ENCODE results near the gene CSMD2.
"Not testable (repeated sequence)": the region's sequence is repeated elsewhere in the genome, so short reads cannot be mapped to it uniquely, and the experiment has no call there.

Gene CSMD2

GRCh38 chr1:34100332-34100731 is 64.7 kb downstream of the CSMD2 start:
- no peak for DNase-seq

DNA sequence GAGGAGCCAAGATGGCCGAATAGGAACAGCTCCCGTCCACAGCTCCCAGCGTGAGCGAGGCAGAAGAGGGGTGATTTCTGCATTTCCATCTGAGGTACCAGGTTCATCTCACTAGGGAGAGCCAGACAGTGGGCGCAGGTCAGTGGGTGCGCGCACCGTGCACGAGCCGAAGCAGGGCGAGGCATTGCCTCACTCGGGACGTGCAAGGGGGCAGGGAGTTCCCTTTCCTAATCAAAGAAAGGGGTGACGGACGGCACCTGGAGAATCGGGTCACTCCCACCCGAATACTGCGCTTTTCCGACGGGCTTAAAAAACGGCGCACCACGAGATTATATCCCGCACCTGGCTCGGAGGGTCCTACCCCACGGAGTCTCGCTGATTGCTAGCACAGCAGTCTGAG is 72.6 kb downstream of the CSMD2 start:
- not testable (repeated sequence) for DNase-seq

DNA sequence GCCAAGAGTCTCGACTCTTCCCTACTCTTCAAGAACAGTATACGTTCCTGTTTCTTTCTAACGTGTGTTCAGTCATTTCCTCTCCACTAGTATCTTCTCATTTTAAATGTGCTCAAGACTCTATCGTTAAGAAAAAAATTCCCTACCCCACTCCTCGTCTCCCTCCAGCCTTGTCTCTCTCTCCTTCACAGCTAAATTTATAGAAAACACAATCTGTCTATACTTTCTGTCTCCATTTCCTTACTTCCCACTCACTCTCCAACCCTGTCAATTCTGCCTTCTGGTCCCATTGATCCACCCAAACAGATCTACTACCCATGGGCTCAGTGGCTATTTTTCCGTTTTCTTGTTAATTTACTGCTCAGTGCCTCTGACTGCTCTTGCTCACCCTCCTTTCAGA is 75.3 kb downstream of the CSMD2 start:
- no peak for DNase-seq

GRCh38 chr1:34087986-34088385 is 77.0 kb downstream of the CSMD2 start:
- DNase-seq, result no peak

GRCh38 chr1:34086561-34086960 is 78.5 kb downstream of the CSMD2 start:
- DNase-seq, result no peak

- DNase-seq, result no peak
Observed at GRCh38 chr1:34083974-34084373, 81.1 kb downstream of the CSMD2 start.

DNA sequence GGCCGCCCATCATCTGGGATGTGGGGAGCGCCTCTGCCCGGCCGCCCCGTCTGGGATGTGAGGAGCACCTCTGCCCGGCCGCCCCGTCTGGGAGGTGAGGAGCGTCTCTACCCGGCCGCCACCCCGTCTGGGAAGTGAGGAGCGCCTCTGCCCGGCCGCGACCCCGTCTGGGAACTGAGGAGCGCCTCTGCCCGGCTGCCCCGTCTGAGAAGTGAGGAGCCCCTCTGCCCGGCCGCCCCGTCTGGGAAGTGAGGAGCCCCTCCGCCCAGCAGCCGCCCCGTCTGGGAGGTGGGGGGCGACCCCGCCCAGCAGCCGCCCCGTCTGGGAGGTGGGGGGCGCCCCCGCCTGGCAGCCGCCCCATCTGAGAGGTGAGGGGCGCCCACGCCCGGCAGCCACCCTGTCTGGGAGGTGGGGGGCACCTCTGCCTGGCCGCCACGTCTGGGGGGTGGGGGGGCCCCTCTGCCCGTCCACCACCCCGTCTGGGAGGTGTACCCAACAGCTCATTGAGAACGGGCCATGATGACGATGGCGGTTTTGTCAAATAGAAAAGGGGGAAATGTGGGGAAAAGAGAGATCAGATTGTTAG is 82.9 kb downstream of the CSMD2 start:
- DNase-seq, result not testable (repeated sequence)

DNA sequence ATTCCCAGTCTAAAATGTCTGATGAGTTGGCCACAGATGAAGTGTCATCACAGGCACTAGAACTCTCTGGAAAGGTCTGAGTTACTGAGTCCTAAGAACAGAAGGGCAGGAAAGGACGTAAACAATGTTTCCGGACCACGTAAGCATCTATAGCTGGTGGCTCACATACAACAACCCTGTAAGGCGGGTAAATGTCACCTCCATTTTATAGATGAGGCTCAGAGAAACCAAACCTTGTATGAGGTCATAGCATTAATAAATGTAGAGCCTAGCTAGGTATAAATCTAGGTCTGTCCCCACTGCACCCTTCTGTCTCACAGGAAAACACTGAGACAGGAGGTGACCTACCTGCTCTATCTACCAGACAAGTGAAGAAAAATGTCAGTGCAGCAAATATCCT is 86.6 kb downstream of the CSMD2 start:
- DNase-seq, result no peak

DNA sequence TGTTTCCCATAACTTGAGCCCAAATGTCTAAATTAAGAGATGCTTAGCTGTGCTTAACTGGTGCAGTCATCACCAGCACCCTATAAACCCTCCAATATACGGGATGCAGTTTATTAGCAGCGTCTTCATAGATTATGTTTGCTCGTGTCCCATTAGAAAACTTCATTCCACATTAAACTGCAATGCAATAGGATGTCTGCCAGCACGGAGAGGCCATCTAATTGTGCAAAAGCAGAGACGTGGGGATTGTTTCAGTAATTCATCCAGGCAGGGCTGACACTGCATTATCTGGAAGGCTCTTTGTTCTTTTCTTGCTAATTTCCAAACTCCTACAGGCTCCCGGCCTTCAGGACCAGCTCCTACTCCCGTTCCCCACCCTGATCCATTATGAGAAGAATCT is 89.5 kb downstream of the CSMD2 start:
- no peak for DNase-seq

DNA sequence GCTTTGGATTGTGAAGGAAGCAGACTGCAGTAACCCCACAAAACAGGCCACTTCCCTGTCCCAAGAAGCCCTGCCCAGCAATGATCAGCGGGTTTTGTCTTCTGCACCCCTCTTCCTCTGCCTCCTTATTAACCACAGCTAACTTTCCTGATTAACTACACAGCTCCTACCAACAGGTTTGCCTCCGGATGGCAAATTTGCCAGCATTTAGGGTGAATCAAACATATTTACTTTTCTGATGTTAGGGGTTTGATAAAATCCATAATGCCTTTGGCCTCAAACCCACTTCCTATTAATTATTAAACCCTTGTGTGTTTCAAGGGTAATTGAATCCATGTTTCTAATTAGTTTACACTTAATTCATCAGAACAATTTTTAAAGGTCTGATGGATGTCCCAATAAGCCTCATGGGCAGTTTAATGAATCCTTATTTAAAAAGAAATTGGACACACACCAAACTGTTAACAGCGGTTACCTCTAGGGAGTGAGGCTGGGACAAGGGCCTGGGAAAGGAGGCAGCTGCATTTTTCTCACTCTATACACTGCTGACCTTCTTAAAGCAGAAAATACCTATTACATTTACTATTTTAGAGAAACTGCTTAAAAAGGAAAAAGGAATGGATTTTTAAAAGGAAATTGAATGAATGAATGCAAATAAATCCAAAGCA is 91.9 kb downstream of the CSMD2 start:
- no peak for DNase-seq

DNA sequence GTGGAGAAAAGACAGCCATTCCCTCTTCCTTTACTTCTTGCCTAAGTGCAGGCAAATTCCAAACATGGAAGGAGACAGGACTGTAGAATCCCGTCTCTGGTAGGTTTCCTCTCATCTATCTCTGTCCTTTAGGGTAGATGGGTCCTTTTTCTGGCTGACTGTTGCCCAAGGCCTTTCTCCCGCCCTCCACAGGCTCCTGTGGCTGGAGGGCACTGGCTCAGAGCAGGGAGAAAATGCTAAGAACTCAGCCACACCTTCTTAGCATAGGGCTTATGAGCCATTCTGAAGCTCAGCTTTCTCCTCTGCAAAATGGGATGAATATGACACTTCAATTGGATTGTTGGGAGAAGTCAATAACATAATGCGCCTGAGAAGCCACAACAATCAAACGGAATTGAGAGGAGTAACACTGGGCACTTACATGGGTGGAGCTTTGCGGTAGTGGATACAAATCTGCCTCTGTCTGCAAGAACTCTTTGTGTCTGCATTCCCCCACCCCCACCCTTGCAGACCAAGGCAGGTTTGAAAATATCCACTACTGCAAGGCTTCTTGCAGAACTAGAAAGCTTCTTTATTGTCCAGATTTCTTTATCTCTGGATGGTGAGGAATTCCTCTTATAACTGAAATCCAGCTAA is 94.7 kb downstream of the CSMD2 start:
- peak; percentile 37 for DNase-seq

- no peak for DNase-seq
Observed at GRCh38 chr1:34066981-34067603, 97.9 kb downstream of the CSMD2 start.

DNA sequence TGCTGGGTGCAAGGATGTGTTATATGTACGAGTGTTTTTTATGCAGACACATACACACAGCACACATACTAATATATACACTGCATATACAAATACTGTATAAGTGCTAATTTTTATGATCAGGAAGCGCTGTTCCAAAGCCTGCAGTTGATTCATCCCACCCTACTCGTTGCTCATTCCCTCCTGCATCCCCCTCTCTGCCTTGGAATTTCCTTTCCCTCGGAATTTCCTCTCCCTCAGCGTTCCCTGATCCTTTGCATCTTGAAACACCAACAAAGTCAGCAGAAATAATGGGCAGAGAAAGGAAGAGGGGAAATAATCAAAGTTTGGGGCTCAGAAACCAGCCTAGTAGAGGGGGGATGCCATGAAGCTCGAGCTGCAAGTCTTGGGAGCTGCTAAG is 98.9 kb downstream of the CSMD2 start:
- no peak for DNase-seq

GRCh38 chr1:34065498-34065897 is 99.5 kb downstream of the CSMD2 start:
- DNase-seq, result no peak

DNA sequence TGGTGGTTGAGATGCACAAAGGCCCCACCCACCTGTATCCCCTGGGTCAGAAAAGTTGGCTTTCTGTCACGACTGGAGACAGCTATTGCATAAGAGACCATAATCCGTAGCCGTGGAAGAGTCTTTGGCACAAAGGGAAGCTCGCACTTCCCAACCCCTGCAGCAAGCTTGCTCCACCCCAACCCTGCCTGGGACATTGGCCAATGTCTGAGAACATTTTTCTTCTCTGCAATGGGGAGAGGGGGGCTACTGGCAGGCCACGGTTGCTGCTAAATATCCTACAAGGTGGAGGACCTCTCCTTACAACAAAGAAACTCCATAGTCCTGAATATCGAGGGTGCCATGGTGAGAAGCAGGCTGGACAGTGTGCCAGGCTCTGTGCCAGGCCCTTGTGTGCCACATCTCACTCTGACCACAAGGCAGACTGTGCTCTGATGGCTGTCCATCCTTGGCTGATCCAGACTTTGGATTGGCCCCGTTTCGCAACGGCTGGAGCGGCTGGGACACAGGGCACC is 104.1 kb downstream of the CSMD2 start:
- DNase-seq, result peak; percentile 54

- DNase-seq, result no peak
Observed at GRCh38 chr1:34060187-34060730, 104.8 kb downstream of the CSMD2 start.

GRCh38 chr1:34057347-34058130 is 107.5 kb downstream of the CSMD2 start:
- DNase-seq, result peak; percentile 12

DNA sequence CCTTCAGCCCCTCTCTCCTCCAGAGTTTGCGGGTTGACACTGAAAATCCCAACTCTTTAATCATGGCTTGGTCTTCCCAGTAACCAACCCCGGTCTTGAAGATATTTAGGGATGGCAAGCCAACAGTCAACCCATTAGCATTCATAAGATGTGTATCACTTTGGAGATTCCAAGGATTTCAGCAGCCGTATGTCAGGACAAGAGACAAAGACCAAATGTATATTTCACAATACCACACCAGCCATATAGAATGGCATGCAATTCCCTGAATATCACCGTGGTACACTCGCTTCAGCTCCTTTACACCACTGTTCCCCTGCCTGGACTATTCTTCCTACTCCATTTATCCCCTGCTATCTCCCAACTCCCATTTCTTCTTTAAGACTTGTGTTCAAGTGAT is 109.2 kb downstream of the CSMD2 start:
- DNase-seq, result no peak

DNA sequence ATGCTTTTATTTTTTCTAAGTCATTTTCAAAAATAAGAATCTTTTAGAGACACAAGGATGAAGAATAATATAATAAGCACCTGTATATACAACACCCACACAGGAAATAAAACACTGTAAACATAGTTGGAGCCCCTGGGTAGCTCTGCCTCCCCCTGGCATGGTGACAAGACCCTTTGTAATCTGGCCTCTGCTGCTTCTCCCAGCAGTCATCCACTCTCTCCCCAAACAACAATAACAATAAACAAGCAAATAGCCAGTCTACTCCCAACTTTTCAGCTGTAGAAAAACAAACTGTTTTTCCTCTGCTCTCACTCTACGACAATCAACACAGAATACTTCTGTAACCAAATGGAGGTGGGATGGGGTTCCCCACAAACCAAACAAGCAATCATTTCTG is 110.1 kb downstream of the CSMD2 start:
- no peak for DNase-seq

GRCh38 chr1:34053660-34054059 is 111.4 kb downstream of the CSMD2 start:
- DNase-seq, result no peak

GRCh38 chr1:34052565-34052964 is 112.5 kb downstream of the CSMD2 start:
- peak; percentile 26 for DNase-seq

DNA sequence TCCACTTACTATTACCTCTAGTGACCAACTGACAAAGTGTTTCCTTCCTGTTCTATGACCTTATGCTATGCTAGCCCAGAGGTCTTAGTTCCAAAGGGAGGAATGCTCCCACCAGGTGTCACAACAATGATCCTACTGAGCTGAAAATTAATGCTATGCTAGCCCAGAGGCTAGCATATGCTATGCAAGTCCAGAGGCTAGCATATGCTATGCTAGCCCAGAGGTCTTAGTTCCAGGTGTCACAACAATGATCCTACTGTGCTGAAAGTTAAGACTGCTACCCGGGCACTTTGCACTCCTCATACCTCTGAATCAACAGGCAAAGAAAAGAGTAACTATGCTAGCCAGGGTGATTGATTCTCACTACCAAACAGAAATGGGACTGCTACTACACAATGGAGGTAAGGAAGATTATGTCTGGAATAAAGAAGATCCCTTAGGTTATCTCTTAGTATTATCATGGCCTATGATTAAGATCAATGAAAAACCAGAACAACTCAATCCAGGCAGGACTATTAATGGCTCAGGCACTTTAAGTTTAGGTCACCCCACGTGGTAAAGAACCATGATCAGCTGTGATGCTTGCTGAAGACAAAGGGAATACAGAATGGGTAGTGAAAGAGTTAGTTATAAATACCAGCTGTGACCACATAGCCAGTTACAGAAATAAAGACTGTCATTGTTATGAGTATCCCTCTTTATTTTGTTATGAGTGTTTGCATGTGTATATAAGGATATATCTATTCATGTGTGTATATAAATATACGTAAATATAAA is 114.1 kb downstream of the CSMD2 start:
- DNase-seq, result peak; percentile 62
